Activated T-cell treated with anti-CD3 and anti-CD28 coated beads, Interleukin-2, amount 50 U/mL, for 48 hours (primary cell): ENCODE results near the gene DNAJC5.
A peak's percentile ranks its signal among the peaks of the same experiment; 100 is the strongest.

Source experiments
- DNase-seq, 2 experiments: peaks; one replicate each; pipeline ENCODE4 v3.0.0-alpha.2; 2020

The DNAJC5 gene

GRCh38 chr20:63894358-63895201 lies at the start of gene DNAJC5:
TSS of gene DNAJC5 (plus strand) at chr20:63895126. CDS start at chr20:63928346, 33,220 bp downstream.
- DNase-seq = peak; percentile 95 to 98

- peak in 1 of 2 experiments; percentile 24 for DNase-seq
Observed at GRCh38 chr20:63846128-63846771, 48.7 kb upstream of the DNAJC5 start.

GRCh38 chr20:63846888-63847236 lies 48.1 kb upstream of the DNAJC5 start:
- peak in 1 of 2 experiments; percentile 14 for DNase-seq

- peak in 1 of 2 experiments; percentile 20 for DNase-seq
Observed at GRCh38 chr20:63847237-63848002, 47.5 kb upstream of the DNAJC5 start.

GRCh38 chr20:63848003-63848911 lies 46.7 kb upstream of the DNAJC5 start:
- no peak for DNase-seq

GRCh38 chr20:63850689-63851547 lies 44.0 kb upstream of the DNAJC5 start:
- DNase-seq = peak; percentile 74 to 79

- peak in 1 of 2 experiments; percentile 21 for DNase-seq
Observed at GRCh38 chr20:63851548-63851943, 43.4 kb upstream of the DNAJC5 start.

GRCh38 chr20:63853733-63854068 lies 41.2 kb upstream of the DNAJC5 start:
- peak in 1 of 2 experiments; percentile 26 for DNase-seq

- DNase-seq = peak in 1 of 2 experiments; percentile 28
Observed at GRCh38 chr20:63854069-63854765, 40.7 kb upstream of the DNAJC5 start.

GRCh38 chr20:63854766-63855362 lies 40.1 kb upstream of the DNAJC5 start:
- DNase-seq = peak in 1 of 2 experiments; percentile 20

- no peak for DNase-seq
Observed at GRCh38 chr20:63855363-63856097, 39.4 kb upstream of the DNAJC5 start.

- DNase-seq = no peak
Observed at GRCh38 chr20:63856098-63856511, 38.8 kb upstream of the DNAJC5 start.

- DNase-seq = peak in 1 of 2 experiments; percentile 22
Observed at GRCh38 chr20:63857764-63858392, 37.0 kb upstream of the DNAJC5 start.

- DNase-seq = peak in 1 of 2 experiments; percentile 31
Observed at GRCh38 chr20:63858393-63859165, 36.3 kb upstream of the DNAJC5 start.

- DNase-seq = peak in 1 of 2 experiments; percentile 16
Observed at GRCh38 chr20:63859166-63859699, 35.7 kb upstream of the DNAJC5 start.

- no peak for DNase-seq
Observed at GRCh38 chr20:63860325-63861051, 34.4 kb upstream of the DNAJC5 start.

GRCh38 chr20:63861365-63861934 lies 33.5 kb upstream of the DNAJC5 start, which contains the start of gene ABHD16B:
TSS of gene ABHD16B (plus strand) at chr20:63861498. CDS start at chr20:63861541, 43 bp downstream.
- DNase-seq = no peak
